Anterior cingulate cortex (tissue), 58 donors: ENCODE measurements around the gene SRMS.
"Not testable (repeated sequence)": the region's sequence is repeated elsewhere in the genome, so short reads cannot be mapped to it uniquely, and the experiment has no call there.

Source experiments
- DNase-seq, 58 donors: peaks; one replicate each; lab custom pipeline; 2025; lab: John Stamatoyannopoulos, UW

The SRMS gene

GRCh38 chr20:63529180-63529860 lies 18.2 kb downstream of the SRMS start:
- no peak for DNase-seq

GRCh38 chr20:63527184-63527583 lies 20.4 kb downstream of the SRMS start:
- DNase-seq, result no peak

GRCh38 chr20:63525971-63526370 lies 21.6 kb downstream of the SRMS start:
- no peak for DNase-seq

- DNase-seq, result no peak
Measured at GRCh38 chr20:63525185-63525584, 22.4 kb downstream of the SRMS start.

- DNase-seq, result no peak
Measured at GRCh38 chr20:63522981-63523611, 24.5 kb downstream of the SRMS start.

GRCh38 chr20:63522091-63522868 lies 25.3 kb downstream of the SRMS start:
- DNase-seq, result peak in 2 of 58 donors; percentile 11 to 21

- no peak for DNase-seq
Measured at GRCh38 chr20:63521602-63522001, 25.9 kb downstream of the SRMS start.

- DNase-seq, result peak in 48 of 58 donors; percentile 21 to 85 (median 68)
Measured at GRCh38 chr20:63520934-63521601, 26.5 kb downstream of the SRMS start.

GRCh38 chr20:63520504-63520933 lies 27.0 kb downstream of the SRMS start, which contains the start of gene PPDPF:
TSS of gene PPDPF (plus strand) at chr20:63520765. CDS start at chr20:63521309, 544 bp downstream.
- DNase-seq, result peak in 55 of 58 donors; percentile 26 to 86 (median 78)

GRCh38 chr20:63519668-63520503 lies 27.7 kb downstream of the SRMS start:
- peak in 26 of 58 donors; percentile 11 to 86 (median 65) for DNase-seq

- no peak for DNase-seq
Measured at GRCh38 chr20:63518946-63519667, 28.4 kb downstream of the SRMS start.

GRCh38 chr20:63518351-63518861 lies 29.1 kb downstream of the SRMS start:
- DNase-seq, result no peak

- DNase-seq, result peak in 1 of 58 donors; percentile 41
Measured at GRCh38 chr20:63517376-63518309, 29.9 kb downstream of the SRMS start.

- DNase-seq, result not testable (repeated sequence)
Measured at GRCh38 chr20:63514520-63514919, 33.0 kb downstream of the SRMS start.

GRCh38 chr20:63513207-63513606 lies 34.3 kb downstream of the SRMS start:
- no peak for DNase-seq

GRCh38 chr20:63509088-63509564 lies 38.4 kb downstream of the SRMS start:
- no peak for DNase-seq

- DNase-seq, result no peak
Measured at GRCh38 chr20:63508072-63508768, 39.3 kb downstream of the SRMS start.
